ENCODE results near the gene AP1G2.

DNA sequence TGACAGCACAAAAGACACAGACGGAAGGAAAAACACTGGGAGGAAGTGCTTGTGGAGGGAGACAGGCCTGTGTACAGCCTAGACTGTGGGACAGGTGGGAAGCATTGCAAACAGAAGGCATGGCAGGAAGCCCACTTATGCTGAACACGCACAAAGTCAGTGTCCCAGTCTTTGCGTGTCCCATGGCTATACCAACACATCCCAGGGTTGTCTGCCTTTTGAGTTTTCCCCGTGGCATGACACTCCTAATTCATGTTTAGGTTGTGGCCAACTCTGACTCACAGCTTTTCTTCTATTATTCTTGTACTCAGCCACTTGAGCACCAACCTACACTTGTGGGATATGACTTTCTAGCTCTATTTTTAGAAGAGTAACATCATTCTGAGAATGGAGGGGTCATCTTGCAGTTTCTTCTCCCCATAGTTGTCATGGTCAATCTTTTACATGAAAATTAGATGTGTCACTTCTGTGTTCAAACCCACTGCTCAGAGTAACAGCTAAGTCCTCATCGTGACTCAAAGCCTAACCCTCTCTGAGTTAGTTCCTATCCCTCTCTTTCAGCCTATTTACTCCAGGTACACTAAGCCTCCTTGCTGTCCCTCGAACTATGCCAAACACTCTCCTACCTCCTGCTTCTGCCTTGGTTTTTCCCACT lies 38.5 kb upstream of the AP1G2 start:
- TF ChIP-seq TAF1 (conservative IDR thresholded peaks at IDR 0.05): no peak
- TF ChIP-seq, protein P1, sequence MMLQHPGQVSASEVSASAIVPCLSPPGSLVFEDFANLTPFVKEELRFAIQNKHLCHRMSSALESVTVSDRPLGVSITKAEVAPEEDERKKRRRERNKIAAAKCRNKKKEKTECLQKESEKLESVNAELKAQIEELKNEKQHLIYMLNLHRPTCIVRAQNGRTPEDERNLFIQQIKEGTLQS (IDR thresholded peaks at IDR 0.05): no peak
- TF ChIP-seq, protein P2, sequence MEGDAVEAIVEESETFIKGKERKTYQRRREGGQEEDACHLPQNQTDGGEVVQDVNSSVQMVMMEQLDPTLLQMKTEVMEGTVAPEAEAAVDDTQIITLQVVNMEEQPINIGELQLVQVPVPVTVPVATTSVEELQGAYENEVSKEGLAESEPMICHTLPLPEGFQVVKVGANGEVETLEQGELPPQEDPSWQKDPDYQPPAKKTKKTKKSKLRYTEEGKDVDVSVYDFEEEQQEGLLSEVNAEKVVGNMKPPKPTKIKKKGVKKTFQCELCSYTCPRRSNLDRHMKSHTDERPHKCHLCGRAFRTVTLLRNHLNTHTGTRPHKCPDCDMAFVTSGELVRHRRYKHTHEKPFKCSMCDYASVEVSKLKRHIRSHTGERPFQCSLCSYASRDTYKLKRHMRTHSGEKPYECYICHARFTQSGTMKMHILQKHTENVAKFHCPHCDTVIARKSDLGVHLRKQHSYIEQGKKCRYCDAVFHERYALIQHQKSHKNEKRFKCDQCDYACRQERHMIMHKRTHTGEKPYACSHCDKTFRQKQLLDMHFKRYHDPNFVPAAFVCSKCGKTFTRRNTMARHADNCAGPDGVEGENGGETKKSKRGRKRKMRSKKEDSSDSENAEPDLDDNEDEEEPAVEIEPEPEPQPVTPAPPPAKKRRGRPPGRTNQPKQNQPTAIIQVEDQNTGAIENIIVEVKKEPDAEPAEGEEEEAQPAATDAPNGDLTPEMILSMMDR (IDR thresholded peaks at IDR 0.05; ENCODE audit: low read depth, low read length, missing input control): no peak
- TF ChIP-seq, protein P3, sequence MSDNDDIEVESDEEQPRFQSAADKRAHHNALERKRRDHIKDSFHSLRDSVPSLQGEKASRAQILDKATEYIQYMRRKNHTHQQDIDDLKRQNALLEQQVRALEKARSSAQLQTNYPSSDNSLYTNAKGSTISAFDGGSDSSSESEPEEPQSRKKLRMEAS (IDR thresholded peaks at IDR 0.05): no peak
- no peak for TF ChIP-seq HNF4A (conservative IDR thresholded peaks at IDR 0.05)
- no peak for TF ChIP-seq FOXA1 (IDR thresholded peaks at IDR 0.05)
- TF ChIP-seq HNF4G (IDR thresholded peaks at IDR 0.05): no peak
- TF ChIP-seq EGR1 (IDR thresholded peaks at IDR 0.05; ENCODE audit: low read depth in 2 of 2): no peak
- TF ChIP-seq YY1 (IDR thresholded peaks at IDR 0.05): no peak
- TF ChIP-seq GABPA (IDR thresholded peaks at IDR 0.05 in 1 of 2, conservative IDR thresholded peaks at IDR 0.05 in 1 of 2): no peak
- TF ChIP-seq, protein P4, sequence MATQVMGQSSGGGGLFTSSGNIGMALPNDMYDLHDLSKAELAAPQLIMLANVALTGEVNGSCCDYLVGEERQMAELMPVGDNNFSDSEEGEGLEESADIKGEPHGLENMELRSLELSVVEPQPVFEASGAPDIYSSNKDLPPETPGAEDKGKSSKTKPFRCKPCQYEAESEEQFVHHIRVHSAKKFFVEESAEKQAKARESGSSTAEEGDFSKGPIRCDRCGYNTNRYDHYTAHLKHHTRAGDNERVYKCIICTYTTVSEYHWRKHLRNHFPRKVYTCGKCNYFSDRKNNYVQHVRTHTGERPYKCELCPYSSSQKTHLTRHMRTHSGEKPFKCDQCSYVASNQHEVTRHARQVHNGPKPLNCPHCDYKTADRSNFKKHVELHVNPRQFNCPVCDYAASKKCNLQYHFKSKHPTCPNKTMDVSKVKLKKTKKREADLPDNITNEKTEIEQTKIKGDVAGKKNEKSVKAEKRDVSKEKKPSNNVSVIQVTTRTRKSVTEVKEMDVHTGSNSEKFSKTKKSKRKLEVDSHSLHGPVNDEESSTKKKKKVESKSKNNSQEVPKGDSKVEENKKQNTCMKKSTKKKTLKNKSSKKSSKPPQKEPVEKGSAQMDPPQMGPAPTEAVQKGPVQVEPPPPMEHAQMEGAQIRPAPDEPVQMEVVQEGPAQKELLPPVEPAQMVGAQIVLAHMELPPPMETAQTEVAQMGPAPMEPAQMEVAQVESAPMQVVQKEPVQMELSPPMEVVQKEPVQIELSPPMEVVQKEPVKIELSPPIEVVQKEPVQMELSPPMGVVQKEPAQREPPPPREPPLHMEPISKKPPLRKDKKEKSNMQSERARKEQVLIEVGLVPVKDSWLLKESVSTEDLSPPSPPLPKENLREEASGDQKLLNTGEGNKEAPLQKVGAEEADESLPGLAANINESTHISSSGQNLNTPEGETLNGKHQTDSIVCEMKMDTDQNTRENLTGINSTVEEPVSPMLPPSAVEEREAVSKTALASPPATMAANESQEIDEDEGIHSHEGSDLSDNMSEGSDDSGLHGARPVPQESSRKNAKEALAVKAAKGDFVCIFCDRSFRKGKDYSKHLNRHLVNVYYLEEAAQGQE (IDR thresholded peaks at IDR 0.05): no peak
